Middle frontal gyrus (tissue), 1 donor: ENCODE measurements around the gene PICK1.
"Not testable (repeated sequence)": the region's sequence is repeated elsewhere in the genome, so short reads cannot be mapped to it uniquely, and the experiment has no call there.

Experiments used
- DNase-seq: peaks from one replicate; pipeline ENCODE4 v3.0.0-alpha.2; 2015; ENCODE audit warnings: low spot score; ENCODE audit errors: extremely low spot score

Gene PICK1

DNA sequence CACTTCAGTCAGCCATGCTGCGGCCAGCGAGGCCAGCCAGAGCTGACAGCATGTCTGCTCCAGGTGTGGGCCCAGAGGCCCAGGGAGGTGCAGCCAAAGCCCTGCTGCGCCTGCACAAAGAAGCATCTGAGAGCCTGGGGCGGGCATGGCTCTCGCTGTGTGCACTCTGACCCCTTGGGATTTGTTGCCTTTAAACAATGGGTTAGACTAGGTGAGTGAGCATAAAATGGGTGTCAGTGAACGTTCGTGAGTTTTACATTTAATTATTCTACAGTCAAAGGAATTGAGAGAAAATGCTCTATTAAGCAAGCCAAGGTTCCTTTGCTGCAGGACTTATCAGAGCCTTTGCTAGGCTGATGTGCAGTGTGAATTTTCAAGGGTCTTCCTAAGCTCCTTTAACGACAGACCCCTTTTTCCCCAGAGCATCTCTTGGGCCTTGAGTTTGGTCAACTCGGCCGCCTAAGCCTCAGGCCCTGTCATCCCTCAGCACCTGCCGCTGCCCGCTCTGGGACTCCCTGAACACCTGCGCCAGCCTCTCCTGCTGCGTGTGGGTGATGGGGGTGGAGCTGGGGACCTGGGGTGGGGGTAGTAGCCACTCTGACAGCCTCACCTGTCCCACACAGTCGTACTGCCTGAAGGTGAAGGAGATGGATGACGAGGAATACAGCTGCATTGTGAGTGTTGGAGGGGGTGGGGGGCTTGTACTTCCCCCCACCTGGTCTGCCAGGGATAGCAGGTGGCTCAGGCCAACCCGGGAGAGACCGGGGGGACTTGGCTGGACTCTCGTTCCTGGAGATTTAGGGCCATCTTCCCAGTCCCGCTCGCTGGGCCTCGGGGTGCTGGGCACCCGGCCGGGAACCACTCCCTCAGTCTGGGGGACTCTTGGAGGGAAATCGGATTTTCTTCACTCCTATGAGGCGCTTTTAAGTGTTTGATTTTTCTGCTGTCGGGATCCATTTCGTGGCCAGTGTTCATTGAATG, 16.2 kb downstream of the PICK1 start:
- no peak for DNase-seq

DNA sequence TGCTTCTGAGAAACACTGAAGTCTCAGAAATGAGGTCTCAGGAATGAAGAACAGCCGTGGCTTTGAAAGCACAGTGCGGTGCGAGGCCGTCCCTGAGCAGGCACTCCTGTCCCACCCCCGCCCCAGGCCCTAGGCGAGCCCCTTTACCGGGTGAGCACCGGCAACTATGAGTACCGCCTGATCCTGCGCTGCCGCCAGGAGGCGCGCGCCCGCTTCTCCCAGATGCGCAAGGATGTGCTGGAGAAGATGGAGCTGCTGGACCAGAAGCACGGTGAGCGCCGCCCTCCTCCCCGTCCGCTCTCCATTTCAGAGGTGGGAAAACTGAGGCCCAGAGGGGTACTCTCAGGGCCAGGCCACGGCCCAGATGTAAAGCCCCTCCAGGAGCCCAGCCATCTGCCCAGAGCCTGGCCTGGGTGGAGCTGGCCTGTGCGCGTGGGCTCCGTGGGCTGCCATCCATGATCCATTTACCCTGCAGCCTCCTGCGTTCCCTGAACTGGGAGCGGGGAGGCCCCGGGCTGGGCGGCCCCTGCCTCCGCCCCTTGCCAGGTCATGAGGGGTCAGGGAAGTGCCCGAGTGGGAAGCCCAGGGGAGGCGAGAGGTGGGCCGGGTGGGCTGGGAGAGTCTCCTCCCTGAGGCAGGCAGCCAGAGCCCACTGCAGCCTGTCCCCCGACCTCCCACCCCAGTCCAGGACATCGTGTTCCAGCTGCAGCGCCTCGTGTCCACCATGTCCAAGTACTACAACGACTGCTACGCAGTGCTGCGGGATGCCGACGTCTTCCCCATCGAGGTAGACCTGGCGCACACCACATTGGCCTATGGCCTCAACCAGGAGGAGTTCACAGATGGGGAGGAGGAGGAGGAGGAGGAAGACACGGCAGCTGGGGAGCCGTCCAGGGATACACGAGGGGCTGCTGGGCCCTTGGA, 17.2 kb downstream of the PICK1 start:
- DNase-seq, result no peak

GRCh38 chr22:38075105-38075825, 18.1 kb downstream of the PICK1 start:
- DNase-seq, result no peak

- no peak for DNase-seq
These were observed 18.8 kb downstream of the PICK1 start for GRCh38 chr22:38075961-38076360.

- no peak for DNase-seq
These were observed 19.9 kb downstream of the PICK1 start for GRCh38 chr22:38077096-38077495.

DNA sequence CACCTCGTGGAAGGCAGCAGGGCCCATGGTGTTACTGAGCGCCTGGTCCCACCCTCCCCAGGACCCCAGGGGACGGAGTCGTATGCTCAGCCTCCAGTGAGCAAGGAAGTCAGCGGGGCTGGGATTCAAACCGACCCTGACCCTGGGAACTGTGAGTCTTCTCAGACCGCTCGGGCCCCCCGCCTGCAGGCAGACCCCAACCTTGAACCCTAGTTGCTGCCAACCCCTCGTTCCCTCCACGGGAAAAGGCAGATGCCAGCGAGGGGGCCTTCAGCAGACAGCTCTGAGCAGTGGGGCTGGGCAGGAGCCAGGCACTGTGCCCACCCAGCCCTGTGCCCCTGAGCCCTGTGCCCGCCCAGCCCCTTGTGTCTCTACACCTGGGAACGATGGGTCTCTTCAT, 20.4 kb downstream of the PICK1 start:
- no peak for DNase-seq

DNA sequence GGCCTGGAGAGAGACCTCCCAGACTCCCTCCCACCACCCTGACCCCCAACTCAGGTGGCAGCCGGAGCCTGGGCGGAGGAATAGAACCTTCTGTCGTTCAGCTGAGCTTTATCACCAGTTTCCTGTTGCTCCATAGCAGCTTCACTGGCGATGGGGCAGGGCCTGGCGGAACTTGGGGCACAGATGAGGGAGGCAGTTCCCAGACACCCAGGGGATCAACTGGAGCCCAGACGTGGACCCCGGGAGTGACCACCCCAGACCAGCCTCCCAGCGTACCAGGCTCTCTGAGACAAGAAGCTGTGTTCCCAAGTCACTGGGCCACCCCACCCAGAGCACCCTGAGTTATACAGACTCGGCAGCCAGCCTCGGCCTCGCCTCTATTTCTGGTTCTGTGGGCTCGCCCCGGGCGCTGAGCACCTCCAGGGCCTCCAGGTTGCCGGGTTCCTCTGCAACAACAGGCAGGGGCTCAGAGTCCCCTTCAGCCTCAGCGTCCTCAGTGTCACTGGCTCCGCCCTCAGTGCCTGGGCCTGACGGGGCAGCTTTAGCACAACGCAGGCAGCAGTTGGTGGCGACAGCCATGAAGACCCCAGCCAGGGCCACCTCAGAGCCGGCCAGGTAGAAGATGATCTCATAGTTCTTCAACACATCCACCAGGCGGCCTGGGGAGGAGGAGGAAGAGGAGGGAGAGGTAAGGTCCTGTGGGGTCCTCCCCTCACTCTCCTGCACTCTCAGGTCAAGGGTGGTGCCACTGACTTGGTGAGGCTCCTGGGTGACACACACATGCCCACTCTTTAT, 21.0 kb downstream of the PICK1 start:
- DNase-seq, result no peak

DNA sequence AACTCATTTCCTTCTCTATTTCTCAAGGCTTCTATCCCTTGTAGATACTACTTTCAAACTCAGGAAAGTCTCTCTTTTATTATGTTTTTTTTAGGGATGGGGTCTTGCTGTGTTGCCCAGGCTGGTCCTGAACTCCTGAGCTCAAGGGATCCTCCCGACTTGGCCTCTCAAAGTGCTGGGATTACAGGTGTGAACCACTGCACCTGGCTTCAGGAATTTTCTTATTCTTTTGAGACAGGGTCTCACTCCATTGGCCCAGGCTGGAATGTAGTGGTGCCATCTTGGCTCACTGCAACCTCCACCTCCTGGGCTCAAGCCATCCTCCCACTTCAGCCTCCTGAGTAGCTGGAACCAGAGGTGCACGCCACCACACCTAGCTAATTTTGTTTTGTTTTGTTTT, 22.0 kb downstream of the PICK1 start:
- not testable (repeated sequence) for DNase-seq

GRCh38 chr22:38079804-38080203, 22.6 kb downstream of the PICK1 start:
- DNase-seq, result no peak

- DNase-seq, result no peak
These were observed 23.3 kb downstream of the PICK1 start for GRCh38 chr22:38080474-38080849.

DNA sequence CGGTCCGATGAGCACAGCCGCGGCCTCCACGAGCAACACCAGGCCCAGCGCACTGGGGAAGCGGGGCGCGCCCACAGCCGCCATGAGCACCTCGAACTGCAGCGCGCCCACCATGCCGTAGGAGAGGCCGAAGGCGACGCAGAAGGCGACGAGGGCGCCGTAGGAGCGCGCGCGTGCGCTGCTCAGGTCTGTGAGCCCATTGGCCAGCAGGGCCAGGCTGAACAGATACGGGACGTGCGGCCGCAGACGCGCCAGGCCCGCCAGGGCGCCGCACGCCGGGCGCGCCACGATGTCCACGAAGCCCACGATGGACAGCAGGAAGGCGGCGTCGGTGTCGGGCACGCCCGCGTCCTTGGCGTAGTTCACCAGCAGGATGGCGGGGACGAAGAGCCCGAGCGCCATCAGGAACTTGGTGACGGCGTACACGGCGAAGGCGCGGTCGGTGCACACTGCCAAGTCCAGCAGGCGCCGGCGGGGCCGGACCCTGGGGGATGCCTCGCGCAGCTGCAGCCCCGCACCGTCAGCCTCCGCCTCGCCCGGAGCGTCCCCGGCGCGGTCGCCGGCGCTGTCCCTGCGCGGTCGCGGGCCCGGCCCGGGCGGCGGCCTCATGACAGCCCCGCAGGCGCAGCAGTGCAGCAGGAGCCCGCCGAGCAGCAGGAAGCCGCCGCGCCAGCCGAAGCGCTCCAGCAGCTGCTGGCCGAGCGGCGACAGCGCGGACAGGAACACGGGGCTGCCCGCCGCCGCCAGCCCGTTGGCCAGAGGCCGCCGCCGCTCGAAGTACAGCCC, 23.8 kb downstream of the PICK1 start:
- DNase-seq, result no peak

GRCh38 chr22:38081636-38081940, 24.4 kb downstream of the PICK1 start:
- DNase-seq, result no peak

DNA sequence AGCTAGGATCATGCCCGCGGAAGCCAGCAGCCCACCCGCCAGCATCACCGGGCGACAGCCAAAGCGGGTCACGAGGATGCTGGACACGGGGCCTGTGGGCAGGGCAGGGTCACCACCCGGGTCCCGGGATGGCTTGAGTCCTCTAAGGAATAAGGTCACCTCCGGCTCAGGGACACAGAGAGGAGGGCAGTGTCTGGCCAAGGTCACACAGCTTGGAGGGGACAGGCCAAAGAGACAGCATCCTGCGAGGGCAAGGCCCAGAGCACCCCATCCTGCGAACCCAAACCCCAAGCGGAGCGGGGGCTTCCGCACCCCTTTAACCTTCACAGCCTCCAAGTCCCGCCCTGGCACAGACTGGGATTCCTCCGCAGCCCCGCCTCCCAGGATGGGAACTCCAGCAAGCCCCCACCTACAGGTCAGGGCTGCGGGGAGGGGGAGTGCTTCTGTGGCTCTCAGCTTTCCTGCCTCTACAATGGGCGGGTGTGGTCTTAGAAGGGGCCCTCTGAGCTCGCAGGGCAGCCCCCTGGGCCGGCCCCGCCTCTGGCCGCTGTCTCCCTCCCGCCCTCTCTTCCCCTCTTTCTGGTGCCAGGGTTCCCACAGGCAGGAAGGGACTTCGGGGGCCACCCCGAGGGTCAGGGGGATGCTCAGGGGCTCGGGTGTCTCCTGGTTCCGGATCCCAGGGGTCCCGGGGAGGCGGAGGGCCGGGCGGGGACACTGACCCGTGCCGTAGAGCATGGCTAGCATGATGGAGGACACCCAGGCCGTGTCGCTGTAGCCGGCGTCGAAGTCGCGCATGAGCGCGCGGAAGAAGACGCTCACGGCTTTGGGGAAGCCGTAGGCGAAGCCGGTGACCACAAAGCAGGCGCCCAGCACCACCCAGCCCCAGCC, 25.0 kb downstream of the PICK1 start:
- no peak for DNase-seq

DNA sequence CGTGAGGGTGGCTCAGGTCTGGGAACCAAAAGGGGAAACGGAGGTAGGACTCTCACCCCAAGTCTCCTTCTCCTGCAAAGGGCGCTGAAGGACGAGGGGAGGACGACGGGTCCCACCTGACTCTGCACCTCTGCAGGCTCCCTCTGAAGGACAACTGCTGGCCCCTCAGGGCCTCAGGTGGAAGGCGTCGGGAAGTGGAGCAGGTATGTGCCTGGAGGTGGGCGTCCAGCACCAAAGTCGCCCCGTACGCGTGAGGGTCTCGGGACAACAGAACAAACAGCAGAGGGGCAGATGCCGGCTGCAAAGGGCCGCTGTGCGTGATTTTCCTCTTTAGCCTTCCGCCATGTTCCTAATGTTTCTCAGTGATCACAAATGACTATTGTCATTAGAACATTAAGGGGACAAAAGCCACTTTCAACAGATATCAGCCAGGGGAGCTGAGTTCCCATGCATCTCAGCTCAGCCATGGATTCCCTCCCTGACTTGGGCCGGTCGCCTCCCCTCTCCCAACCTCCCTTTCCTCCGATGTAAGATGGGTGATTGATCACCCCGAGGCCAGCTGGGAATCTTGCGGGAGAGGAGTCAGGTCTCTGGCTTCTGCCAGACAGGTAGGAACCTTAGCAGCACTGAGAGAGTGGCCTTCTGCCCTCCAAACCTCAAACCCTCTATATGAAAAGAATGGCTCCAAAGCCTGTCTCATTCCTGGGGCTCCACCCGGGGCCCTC, 25.9 kb downstream of the PICK1 start:
- DNase-seq, result no peak

DNA sequence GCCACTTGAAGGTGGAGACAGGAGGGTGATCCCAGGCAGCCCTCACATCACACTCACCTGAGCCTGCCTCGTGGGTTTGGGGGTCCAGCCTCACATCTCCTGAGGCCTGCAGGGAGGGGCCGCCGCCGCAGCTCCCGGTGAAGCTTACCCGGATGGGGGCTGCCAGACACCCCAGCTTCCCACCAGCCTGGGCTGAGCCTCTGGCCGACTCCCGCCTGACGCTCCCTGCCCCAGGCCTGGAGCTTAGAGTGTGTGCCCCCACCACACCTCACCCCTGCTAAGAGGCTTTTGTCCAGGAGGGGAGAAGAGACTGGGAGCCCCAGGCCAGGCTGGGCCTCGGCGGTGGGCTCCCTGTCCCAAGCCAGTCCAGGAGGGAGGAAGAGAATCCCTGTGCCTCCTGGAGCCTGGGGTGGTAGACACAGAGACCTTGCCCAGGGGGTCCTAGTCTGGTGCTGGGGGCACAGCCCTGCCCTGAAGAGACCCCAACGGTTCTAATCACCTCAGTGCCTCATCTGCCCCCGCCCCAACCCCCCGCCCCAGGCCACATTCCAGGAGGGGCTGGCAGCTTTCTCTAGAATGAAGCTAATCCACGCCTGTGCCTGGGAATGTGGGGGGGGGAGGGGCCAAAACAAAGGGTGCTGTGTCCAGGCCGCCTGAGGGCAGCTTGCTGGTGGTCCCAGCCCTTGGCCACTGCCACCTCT, 26.9 kb downstream of the PICK1 start, which contains the start of gene SLC16A8:
SLC16A8 (minus strand) TSS at position 254 of the 701 bp plus-strand sequence. CDS start 1,311 bp downstream, outside the sequence.
- DNase-seq, result no peak

DNA sequence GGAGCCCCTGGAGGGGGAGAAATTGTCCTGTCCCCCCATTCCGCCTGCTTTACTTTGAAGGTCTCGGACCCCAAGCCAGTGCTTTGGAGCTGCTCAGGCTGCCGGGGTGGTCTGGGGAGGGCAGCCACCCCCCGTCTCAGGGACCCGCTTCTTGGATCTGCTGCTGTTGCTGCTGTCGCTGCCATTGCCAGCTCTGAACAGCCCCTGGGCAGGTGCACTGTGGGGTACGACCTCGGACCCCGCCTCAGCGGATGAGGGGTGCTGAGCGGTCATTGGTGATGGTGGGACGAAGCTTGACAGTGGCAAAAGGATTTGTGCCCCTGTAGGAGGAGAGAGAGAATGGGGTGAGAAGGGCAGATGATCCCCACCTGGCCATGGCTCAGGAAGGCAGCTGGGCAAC, 27.9 kb downstream of the PICK1 start:
- DNase-seq, result no peak

DNA sequence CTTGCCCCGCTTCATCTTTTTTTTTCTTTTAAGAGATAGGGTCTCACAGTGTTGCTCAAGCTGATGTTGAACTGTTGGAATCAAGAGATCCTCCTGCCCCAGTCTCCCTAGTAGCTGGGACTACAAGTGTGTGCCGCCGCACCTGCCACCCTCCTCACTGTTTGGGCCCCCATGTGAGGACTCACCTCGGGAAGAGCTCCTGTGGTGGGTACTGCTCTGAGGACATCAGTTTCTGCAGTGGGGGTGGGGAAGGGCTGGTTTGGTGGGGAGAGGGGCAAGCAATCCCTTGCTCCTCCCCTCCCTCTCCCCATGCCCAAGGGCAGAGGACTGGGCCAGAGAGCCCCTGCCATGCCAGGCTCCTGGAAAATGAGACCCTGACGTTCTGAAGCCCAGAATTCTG, 28.3 kb downstream of the PICK1 start:
- no peak for DNase-seq
